G401 (cell line): ENCODE results near the gene AQP7. TPM values are rescaled to one million over a fixed set of nuclear protein-coding genes. Genes with fewer than 3 reads are reported as not detected.
A peak's percentile ranks its signal among the peaks of the same experiment; 100 is the strongest.
"Not testable (repeated sequence)": the region's sequence is repeated elsewhere in the genome, so short reads cannot be mapped to it uniquely, and the experiment has no call there.

ENCODE experiments used
- DNase-seq: peaks from one replicate; pipeline ENCODE4 v3.0.0-alpha.2; 2015; ENCODE audit warnings: low spot score
- in situ Hi-C: cut with HindIII; loops from 2 replicates; pipeline ENCODE4 v1.10.0; 2016; ENCODE audit warnings: low sequenced_read_pairs, mixed read lengths
- total RNA-seq: library from RNA; depleted of rRNA; stranded (reverse); fragments of >200 nt; shearing (Covaris generic); gene quantifications from 2 replicates; pipeline ENCODE4 v1.2.3, GENCODE V29; 2014

The AQP7 gene
- total RNA-seq, 1 experiment from 2014 or later = 0.17 TPM

DNA sequence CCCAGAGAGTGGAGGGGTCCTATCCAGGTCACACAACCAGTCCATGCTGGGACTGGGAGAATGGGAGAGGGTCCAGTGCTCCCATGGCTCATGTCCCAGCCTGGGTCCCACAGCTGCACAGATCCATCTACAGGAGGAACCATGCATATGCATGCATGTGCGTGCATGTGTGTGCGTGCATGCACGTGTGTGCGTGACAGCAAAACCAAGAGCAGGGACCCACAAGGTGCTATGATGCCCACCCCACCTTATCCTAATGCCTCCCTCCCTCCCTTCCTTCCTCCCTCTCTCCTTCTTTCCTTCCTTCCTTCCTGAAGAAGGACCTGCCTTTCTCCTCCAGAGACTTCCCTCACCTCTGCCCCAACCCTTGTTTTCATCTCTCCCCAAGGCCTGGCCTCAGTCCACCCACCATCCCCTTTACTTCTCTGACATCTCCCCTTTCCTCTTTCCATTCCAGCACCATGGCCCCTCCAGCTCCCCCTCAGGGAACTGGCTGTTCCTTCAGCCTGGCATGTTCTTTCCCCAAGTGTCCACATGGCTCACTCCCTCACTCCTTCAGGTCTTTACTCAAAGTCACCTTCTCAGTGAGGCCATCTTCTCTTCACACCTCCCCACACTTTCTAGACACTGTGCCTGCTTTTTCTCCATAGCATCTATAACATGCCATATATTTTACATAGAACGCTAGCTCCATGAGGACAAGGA, 21.8 kb downstream of the AQP7 start:
- DNase-seq = no peak
- in situ Hi-C loops = no loop called here

DNA sequence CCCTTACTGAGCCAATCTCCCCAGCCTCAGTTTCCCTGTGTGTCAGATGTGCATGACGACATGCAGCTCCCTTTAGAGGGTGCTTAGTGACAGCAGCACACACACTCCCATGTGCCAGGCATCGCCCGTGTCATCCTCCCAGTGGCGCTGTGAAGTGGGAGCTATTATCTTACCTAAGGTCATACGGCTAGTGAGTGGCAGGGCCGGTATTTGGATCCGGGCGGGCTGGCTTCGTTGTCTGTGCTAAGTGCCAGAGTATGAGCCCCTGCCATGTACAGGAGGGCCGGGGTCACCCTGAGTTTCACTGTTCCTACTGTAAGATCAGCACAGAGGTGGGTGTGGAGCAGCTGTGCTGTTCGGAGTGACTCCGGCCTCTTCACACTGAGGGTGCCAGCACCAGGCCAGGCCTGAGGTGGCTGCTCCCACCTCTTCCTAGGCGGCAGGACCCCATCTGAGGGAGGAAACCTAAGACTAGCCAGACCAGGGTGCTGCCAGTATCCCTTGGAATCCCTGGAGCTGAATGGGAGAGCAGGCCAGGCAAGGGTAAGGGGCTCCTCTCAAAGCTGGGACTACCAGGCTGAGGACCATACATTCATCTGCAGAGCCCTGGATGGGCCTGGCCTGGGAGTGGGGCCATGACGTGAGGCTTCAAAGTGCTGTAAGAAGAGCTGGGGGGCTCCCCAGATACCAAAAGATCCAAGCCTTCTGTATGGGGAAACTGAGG, 22.5 kb downstream of the AQP7 start:
- DNase-seq = no peak
- in situ Hi-C loops = no loop called here

DNA sequence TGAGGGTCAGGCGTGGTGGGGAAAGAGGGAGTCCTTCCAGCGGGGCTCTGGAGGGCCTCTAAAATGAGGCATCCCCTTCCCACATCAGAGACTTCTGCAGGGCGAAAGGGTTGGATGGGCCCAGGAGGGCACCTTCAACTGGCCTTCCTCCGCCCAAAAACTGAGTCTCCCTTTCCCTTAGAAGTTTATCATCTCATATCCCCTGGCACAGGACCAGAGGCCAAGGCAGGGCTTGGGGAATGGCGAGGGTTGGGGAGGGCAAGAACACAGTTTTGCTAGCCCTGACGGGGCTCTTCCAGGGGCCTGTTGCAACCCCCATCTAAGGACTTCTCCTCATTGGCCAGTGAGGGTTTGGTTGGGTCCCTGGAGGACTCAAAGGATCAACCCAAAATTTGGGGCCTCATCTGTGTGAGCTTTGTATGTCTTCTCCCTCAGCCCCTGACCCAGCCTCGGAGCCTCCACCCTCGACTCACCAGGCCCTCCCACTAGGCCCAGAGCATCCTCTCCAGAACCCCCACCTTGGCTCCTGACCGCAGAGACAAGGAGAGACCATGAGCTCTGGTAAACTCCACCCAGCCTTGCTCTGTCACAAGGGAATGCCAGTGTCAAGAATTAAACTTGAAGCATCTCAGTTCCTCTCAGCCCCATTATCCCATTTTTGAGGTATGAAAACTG, 24.1 kb downstream of the AQP7 start:
- in situ Hi-C loops = no loop called here
- DNase-seq = no peak

DNA sequence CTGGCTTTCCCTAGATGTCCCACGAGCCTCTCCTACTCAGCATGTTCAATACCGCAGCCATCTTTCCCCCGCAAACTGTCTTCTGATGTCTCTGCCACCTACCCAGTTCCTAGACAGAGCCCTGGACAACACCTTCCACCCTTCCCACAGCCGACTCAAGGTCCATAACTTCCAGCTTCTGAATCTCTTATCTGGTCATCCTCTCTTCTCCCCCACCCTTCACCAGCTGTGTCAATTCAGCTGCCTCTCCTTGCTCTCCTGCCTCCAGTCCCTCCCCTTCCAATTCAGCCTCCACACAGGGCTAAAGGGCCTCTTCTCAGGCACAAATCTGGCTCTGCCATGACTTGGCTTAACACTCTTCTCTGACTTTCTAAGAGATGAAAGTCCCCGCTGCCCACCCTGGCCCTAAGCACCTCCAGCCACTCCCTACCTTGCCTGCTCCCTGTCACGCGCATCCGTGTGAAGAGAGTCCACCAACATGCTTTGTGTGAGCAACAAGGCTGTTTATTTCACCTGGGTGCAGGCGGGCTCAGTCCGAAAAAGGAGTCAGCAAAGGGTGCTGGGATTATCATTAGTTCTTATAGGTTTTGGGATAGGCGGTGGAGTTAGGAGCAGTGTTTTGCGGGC, 25.2 kb downstream of the AQP7 start:
- in situ Hi-C loops = no loop called here
- DNase-seq = no peak

GRCh38 chr9:33375841-33376321, 26.5 kb downstream of the AQP7 start:
- in situ Hi-C loops = no loop called here
- DNase-seq = no peak

DNA sequence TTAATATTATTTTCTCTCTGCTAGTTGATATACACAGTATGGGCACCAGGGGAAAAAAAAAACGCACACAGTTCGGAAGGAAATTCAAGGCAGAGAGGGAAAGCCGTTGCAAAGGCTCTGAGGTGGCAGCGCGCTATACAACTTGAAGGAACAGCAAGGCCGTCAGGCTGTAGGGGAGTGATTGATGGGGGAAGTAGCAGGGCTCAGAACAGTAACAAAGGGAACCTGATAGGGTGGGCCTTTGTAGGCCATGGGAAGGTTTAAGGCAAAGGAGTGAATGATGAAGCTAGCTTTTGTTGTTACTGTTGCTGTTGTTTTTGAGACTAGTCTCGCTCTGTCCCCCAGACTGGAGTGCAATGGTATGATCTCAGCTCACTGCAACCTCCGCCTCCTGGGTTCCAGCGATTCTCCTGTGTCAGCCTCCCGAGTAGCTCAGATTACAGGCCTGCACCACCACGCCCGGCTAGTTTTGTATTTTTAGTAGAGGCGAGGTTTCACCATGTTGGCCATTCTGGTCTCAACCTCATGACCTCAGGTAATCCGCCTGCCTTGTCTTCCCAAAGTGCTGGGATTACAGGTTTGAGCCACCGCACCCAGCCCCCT, 27.0 kb downstream of the AQP7 start:
- no peak for DNase-seq
- in situ Hi-C loops = no loop called here

DNA sequence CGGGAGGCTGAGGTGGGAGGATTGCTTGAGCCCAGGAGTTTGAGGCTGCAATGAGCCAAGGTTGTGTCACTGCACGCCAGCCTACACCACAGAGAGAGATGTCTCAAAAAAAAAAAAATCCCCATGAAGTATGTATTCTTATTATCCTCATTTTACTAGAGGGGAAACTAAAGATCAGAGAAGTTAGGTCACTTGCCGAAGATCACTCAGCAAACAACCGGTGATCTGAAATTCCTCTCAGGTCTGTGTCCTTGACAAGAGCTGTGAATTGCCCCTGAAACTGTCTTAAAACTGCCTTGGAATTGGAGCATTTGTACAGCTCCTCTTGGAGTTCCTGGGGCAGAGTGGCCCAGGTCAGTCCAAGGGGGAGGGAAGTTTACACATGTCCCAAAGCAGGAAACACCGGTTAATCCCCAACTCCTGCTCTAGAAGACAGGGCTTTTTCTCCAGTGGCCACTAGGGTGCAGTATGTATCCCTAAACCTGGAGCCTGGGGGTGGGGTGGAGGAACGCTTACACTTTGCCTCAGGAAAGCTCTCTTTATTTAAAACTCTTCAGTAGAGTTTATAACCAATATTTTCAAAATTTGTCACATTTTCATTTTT, 27.6 kb downstream of the AQP7 start:
- peak; percentile 88 for DNase-seq
- in situ Hi-C loops = no loop called here

- in situ Hi-C loops = no loop called here
These were observed 28.2 kb downstream of the AQP7 start for GRCh38 chr9:33374190-33374589.

DNA sequence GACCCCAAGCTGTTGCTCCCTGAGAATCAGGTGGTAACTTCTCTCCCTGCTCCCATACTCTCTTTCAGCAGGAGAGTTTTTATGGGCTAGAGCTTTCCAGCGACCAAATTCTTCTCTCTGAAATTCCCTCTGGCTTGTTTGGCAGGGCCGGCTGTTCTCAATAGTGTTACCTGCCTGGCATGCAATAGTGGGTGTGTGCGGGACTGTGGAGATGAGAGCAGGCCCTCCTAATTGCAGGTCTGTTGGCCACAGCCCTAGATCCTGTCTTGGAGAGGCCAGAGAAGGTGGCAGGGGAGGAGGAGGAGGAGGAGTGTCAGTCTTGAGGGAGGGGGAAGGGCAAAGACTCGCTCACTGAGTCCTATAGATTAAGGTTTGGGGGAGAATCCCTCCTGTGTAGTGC, 29.5 kb downstream of the AQP7 start:
- DNase-seq = no peak
- in situ Hi-C loops = no loop called here

More at GRCh38 chr9:33374190-33374589, 28.2 kb downstream of the AQP7 start:
- no peak for DNase-seq

GRCh38 chr9:33366979-33367480, 35.3 kb downstream of the AQP7 start:
- in situ Hi-C loops = no loop called here
- DNase-seq = no peak

DNA sequence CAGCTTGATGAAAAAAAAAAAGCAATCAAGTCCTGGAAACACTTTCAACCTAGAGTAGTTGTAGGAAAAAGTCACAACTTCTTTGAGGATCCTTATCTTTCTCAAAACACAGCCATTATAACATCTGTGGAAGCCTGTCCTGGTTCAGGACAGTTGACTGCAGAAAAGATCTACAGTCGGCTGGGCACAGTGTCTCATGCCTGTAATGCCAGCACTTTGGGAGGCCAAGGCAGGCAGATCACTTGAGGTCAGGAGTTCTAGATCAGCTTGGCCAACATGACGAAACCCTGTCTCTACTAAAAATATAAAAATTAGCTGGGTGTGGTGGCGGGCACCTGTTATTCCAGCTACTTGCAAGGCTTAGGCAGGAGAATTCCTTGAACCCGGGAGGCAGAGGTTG, 37.6 kb downstream of the AQP7 start:
- in situ Hi-C loops, DNase-seq: not testable (repeated sequence)

- in situ Hi-C loops = no loop called here
- DNase-seq = no peak
These were observed 38.2 kb downstream of the AQP7 start for GRCh38 chr9:33364127-33364526.

DNA sequence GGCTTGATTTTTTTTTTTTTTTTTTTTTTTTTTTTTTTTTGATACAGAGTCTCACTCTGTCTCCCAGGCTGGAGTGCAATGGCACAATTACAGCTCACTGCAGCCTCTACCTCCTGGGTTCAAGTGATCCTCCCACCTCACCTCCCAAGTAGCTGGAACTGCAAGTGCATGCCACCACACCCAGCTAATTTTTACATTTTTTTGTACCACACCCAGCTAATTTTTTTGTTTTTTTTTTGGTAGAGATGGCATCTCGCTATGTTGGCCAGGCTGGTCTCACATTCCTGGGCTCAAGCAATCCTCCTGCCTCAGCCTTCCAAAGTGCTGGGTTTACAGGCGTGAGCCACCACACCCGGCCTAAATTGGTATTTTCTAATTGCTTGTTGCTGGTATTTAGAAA, 43.7 kb downstream of the AQP7 start:
- in situ Hi-C loops, DNase-seq: not testable (repeated sequence)

GRCh38 chr9:33355933-33356332, 46.4 kb downstream of the AQP7 start:
- in situ Hi-C loops = no loop called here
- DNase-seq = no peak

DNA sequence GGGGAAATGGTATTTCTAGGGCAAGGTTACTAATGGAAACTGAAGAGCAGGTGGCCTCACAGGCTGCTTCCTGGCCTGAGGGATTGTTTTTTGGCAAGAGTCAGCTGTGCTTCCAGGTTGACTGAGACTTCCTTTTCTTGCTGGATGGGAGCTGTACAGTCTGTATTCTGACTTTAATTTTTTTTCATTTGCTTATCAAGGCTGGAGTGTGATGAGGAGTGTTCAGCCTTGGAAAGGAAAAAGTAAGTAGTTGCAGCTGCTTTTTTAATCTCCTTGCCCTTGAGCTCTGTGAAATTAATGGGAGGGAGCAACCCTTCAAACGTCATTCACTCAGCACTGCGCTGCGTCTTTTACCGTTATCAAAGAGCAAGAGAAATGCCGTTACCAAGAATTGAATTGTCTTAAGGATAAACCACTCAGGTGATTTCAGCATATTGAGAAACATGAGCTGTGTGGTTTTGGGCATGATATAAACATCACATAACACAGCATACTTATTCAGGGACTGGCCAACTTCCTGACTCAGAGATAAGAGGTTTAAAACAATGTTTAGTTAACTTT, 47.6 kb downstream of the AQP7 start:
- in situ Hi-C loops = no loop called here
- DNase-seq = peak; percentile 92

DNA sequence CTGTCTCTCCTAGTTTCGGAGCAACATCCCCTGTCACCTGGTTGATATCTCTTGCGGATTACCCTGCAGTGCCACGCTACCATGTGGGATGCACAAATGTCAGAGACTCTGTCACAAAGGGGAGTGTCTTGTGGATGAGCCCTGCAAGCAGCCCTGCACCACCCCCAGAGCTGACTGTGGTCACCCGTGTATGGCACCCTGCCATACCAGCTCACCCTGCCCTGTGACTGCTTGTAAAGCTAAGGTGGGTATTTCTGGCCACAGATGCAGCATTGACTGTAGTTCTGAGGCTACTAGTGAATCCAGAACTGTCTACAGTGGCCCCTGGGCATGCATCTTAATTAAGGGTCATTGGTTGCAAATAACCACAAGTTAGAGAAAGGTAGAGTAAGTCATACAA, 50.8 kb downstream of the AQP7 start:
- in situ Hi-C loops = no loop called here
- no peak for DNase-seq

DNA sequence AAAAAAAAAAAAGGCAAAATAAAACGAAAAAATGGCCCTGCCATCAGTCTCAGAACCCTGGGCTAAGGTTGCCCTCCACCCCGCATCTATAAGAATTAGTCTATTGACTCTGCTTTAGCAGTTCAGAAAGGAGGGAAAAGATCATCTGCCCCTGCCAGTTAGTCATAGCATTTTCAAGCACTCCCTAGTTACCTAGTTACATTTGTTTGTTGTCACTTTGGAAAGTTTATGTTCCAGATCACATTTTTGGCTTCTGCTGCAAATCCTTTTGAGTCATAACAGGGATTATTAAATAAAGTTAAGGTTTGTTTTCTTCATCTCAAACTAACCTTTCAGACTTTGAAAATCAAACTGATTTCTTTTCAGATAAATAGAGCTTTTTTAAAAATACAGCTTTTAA, 52.1 kb downstream of the AQP7 start:
- DNase-seq = no peak

DNA sequence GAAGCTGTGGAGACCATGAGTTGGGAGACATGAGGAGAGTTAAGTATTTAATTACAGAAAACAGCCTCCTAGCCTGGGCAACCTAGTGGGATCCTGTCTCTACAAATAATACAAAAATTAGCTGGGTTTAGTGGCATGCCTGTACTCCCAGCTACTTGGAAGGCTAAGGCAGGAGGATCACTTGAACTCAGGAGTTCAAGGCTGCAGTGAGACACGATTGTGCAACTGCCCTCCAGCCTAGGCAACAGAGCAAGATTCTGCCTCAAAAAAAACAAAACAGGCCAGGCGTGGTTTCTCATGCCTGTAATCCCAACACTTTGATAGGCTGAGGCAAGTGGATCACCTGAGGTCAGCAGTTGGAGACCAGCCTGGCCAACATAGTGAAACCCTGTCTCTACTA, 52.6 kb downstream of the AQP7 start:
- DNase-seq = no peak
- in situ Hi-C loops = no loop called here

More for the DNA sequence above, 52.1 kb downstream of the AQP7 start:
- in situ Hi-C loops = no loop called here
